ENCODE results near the gene HIPK2.
A peak's percentile ranks its signal among the peaks of the same experiment; 100 is the strongest.
"Not testable (repeated sequence)": the region's sequence is repeated elsewhere in the genome, so short reads cannot be mapped to it uniquely, and the experiment has no call there.

Gene HIPK2

DNA sequence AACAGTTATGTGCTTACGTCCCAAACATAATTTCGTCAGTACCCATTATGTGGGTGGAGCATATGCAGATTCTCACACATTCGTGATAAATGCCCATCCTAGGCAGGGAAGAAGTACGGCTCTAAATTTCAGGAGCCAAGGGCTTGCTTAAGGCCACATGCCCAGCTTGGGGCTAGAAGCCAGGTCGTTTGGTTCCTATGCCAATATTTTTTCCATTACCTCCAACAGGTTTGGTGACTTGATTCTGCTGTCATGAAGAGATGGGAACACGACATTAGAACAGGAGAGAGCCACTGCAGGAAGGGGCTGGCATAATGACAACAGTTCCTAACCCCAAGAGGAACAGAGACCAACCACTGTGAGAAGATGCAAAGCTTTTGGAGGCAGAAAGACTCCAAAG lies 85.1 kb downstream of the HIPK2 start:
- DNase-seq, result no peak

DNA sequence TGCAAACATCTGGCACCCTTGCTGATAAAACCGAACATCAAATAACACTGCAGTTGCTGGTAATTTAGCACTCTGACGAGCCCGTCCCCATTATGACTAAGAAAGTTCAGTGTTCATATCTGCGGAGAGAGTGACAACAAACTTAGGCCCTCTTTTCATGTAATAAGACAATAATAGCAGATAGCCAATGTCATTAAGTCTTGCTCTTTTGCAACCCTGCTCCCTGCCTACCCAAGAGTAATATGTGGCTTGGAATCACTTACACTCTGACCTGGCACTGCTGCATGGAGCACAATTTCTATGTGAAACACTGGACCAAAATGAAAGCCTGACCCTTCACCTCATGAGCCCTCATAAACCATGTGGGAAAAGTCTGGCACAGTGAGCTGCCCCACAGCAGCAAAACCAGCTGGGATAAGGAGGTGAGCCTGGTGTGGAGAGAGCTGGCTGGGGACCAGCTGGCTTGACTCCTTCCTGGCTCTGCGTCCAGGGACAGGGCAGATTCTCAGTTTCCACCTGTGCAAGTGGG lies 86.5 kb downstream of the HIPK2 start:
- peak; percentile 27 for DNase-seq

DNA sequence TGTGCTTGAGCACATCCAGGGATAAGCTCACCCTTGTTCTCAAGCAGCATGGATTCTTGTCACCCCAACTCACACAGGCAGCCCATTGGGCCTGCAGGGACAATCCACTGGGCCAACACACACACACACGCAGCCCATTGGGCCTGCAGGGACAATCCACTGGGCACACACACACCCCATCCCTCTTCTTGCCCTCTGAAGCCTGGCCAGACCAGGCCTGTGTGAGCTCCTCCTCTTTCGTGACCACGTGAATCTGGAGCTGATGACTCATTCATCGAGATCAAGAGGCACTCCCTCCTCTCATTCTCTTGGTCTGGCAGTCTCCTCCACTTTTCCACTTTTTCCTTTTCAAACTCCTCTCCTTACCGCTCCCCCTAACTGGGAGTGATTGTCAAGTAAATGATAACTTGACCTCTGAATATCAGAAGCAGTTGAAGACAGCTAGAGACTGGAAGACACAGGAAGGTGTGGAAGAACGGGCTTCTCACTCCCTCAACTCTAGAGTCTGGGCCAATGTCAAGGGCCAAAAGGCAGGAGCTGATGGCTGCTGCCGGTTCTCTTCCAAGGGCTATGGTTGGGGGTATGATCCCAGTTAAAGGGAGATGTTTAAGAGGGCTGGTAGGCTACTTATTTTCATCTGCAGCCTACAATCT lies 89.7 kb downstream of the HIPK2 start:
- peak; percentile 62 for DNase-seq

DNA sequence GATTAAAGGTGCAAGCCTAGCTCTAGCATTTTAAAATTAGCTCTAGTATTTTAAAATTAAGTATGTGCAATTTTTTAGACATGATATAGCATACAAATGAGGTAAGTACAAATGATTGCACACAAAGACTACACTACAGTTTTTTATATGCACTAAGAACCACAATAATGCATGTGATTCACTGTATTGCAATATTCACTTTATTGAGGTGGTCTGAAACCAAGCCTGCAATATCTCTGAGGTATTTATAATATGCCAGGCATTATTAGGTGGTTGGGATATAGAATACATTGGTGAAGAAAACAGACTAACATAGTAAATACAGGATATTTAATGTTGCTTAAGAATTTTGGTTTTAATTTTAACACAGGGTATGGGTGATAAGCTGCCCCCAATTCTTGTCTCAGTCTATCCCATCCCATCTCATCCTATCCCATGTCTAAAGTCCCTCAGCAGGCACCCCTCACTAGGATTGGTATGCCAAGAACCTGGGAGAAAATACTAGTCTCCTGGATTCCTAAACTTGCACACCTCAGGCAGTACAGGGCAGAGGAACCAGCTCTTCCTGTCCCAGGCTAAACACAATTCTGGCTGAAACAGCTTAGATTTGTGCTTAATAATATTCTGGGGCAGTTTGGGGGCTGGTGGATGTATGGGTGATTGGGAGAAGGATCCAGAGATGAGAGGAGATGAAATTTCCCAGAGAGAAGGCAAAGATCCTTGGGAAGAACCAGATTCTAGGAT lies 90.4 kb downstream of the HIPK2 start:
- peak; percentile 66 for DNase-seq

DNA sequence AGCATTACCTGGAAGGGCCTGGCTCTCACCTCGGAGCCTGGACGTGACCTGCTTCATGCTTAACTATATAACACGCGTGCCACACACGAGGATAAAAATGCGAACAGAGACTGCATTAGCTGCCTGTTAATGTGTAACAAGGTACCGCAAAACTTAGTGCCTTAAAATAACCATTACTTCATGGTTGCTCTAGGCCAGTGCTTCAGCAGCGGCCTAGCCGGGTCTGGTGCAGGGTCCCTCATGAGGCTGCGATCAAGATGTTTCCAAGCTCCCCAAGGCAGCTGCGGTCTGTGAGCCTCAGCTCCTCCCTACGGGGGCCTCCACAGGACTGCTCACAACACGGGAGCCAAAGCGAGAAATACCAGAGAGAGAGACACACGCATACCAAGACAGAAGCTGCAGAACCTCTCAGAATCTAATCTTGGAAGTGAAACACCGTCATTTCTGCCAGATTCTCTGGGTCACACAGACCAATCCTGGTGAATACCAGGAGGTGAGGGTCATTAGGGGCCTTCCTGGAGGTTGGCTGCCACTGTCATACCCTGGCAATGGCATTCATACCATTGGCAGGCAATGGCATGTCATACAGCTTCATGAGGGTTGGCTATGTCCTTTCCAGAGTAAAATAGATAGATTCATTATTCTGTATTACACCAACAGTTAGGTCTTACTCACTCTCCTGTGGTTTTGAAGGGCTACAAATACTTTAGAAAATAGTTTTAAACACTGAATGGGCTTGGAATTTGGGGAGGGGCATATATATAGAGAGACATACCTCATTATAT lies 94.5 kb downstream of the HIPK2 start:
- DNase-seq, result peak; percentile 92

DNA sequence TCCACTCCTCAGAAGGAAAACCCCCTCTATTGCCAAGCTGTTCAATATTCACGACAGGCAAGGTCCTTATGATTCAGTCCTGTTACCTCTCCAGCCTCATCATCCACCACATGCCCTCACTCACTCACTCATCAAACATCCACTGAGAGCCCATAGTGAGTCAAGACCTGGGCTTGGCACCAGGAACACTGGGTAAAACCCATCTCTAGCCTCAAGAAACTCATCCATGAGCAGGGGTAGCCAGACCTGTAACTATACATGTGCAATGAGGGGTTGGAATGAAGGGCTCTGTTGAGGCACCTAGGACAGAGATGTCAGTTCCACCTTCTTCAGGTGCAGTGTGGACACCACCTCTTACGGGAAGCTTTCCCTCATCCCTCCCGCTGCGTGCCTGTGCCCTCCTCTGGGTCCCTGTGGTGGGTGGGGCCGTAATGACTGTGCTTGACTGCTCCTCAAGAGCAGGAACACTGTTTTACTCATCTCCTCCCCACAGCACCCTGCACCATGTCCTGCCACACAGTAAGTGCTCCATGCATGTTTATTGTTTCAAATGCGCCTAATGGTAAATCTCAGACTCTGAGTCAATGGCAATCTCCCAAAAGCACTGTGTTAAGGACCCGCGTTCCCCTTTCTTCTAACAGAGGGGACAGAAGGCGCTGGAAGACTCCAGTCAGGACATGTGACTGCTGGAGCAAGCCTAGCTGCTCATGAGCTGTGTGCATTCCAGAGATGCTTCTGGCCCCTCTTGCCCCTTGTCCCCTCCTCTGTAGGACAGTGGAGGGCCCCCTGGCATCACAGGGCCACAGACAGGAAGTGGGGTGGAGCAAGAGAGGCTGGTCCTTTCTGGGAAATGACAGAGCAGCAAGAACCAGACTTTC lies 95.4 kb downstream of the HIPK2 start:
- peak; percentile 94 for DNase-seq

DNA sequence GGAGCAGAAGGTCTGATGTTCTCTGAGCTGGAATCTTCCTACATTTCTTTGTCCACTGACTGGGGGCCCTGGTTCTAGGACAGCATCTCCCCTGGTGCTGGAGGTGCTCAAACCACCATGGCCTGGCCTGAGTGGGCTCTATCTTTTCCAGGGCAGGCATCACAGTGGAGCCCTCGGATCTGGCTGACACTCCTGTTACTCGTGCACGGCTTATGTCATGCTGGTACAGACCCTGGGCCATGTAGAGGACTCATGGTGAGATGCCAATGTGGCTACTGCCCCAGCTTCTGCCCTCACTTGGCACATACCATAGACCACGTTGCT lies 96.0 kb downstream of the HIPK2 start:
- DNase-seq, result no peak

DNA sequence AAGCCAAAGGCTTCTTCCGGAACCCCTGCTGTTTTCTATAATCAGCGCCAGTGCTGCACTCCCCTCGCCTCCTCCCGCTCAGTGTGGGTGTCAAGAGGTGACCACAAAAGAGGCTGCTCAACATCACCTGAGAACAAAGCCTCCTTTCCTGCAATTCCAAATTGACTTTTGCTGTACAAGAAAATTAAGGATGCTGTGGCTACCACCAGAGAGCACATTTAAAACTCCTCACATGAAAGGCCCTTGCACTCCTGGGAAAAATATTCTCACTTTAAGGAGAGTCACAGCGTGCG lies 96.4 kb downstream of the HIPK2 start:
- DNase-seq, result no peak

DNA sequence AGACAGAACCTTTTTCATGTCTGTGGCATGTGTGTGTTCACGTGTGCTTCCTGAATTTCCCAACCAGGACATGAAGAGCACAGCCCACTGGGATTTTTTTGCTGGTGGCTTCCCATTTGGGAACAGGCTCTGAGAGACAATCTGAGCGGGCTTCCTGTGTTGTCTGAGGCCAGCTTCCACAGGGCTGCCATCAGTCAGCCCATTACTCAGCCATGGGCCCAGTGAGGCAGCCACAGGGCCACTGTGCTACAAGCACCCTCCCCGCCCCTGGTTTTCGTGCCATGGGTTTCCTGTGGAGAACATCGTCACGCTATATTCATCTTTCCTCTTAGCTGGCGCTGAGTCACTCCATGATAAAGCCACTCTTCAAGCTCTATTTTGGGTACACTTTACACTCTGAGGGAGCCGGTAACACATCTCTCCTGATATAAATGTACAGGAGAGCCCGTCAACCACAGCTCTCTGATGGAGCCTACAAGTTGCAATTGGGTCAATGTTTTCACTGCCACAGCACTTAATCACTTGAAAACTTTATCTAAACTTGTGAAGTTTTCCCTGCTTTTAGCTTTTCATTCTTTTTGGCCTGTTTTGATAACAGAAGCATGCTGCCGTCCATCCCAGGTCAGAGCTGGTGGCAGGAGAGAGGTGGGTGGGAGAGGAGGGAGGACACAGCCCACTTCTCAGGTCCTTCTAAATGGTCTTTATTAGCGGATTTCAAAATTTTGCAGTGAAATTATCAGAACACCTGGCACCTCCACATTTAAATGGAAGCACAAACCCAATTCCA lies 96.9 kb downstream of the HIPK2 start:
- DNase-seq, result peak; percentile 99

DNA sequence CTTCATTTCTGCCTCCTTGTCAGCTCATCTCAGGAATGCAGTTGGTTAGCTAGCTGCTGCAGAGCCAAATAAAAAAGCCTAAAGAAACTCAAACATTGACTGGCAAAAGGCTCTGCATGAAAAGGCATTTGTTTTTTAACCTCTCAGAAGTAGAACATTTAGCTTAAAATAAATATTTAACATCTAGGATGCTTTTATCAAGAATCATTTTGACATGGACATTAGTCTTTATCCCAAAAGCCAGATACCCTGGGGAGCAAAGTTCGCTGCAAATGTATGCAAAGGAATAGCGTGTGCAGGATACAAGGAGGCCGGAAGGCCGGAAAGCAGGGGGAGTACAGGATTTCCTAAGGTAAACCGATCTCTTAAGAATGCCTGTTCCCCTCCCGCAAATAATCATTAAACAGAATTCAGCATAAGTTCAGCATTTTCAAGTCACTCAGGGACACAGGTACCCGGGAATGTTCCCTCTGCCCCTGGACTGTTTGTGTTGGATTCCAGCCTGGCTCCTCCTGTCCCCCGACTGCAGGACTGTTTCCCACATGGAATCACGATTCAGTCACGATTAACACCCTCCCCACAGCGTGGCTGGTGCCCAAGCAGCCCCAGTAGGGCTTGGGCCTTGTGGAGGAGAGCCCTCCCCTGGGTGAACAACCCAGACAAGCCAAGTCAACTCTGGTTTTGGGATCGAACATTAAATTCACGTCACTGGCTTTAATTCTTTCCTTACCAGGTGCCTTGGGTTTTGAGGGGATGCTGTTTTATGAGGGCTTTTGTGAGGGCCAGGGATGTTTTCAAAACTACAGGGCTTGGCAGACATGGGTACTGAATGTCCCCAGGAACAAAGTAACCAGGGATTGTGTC lies 97.8 kb downstream of the HIPK2 start:
- peak; percentile 38 for DNase-seq

DNA sequence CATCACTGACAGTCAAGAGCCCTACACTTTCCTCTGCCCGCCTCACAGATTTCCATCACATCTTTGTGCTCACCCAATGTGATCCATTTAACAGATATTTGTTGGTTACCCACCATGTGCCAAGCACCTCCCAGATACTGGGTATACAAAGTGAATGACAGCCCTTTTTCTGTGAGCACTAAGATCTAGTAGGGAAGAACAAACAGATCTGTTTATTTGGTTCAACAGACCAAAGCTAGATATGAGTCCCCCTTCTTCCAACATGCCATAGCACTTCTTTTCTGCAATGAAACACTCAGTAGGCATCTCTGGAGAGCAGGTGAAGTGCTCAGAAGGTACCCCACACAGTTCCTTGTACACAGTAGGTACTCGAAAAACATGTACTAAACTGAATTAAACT lies 101.4 kb downstream of the HIPK2 start:
- no peak for DNase-seq

DNA sequence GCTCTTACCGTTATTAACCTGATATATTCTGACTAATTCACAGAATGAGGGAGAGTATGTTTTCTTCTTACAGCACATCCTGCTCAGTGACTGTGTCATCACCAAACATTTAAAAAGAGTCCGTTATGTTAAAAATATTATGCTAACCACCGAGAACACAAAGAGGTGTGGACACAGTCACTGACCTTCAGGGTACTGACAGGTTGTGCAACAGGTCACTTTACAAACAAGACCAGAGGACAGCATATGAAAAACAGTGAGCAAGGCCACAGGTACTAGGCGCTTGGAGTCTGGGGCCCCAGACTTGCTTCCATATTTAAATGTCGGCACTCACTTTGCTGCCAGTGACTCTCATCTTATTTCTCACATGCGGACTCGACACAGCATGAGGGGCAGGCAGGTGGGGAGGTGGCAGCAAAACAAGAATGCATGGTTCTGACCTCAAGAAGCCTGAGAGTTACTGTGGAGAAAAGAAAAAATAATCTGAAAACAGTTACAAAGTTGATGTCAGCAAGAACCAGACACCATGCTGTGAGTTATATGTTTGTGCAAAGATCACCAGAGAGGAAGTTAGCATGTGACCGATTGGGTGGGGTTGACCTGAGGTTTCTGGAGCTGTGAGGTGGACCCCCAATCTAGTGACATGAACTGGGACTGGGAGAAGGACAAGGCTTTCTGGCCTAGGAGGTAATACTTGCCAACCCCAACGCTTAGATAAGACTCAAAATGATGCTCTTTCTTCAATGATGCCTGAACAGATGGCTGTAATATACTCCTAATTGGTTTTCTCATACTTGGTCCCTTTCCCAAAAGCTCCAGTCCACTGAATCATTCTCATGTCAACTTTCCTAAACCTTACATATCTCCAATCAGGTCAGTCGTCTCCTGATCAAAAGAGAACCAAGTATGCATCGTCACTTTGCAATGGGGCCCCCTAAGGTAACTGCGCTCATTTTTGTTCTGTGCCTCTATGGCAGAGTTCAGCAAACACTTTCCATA lies 102.4 kb downstream of the HIPK2 start:
- DNase-seq, result peak; percentile 63

DNA sequence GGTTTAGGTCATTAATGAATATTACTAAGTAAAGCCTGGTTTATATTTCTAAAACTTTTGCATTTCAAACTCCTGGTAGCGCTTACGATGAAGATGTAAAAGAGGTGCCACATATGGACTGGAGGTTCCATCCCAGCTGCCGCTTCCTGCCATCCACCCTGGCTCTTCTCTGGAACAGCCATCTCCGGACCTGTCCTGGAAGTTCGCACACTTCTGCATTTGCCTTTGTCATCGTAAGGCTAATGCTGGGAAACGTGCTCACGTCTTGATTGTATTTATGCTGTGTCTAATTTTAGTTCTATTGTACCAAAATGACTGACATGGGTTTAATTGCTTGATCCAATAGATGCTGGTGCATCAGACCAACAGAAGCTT lies 103.1 kb downstream of the HIPK2 start:
- DNase-seq, result no peak

DNA sequence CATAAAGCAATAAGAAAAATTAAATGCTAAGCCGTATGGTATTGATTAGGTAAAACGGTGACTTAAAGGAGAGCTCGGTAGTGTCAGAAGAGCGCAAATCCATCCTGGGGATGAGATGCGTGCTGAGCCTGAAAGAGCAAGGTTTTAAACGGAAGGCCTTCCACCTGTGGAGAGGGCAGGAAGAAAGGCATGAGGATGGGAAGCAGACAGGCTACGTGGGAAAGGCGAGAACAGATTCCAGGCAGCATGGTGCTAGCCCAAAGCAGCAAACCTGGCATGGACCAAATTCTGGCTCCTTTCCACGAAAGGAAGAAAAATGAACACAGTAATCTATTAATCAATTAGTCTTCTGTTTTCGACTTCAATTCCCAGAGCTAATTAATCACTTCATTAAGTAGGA lies 103.5 kb downstream of the HIPK2 start:
- DNase-seq, result no peak

DNA sequence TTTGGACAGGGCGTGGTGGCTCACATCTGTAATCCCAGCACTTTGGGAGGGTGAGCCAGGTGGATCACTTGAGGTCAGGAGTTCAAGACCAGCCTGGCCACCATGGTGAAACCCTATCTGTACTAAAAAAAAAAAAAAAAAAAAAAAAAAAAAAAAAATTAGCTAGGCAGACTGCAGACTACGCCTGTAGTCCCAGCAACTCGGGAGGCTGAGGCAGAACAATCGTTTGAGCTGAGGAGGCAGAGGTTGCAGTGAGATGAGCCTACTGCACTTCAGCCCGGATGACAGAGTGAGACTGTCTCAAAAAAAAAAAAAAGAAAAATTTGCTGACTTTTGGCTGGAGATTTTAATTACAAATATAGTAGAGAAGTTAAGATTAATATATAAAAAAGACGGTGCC lies 104.0 kb downstream of the HIPK2 start:
- DNase-seq, result no peak

DNA sequence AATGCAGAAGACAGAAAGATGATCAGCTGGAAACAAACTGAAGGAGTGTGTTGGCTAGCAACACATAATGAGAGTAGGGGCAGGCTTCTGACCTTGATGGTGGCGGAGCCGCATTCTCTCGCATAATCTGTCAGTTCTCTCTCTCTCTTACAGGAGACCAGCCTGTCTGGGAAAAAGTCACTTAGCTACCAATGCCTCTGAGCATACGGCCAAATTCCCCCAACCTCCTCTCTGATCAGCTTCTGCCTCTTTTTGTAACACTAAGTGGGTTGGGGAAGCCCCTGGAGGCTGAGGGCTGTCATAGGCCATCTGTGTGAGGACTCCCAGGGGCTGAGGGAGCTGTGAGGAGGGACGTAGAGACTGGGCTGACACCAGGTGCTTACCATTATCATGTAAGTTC lies 104.6 kb downstream of the HIPK2 start:
- no peak for DNase-seq

DNA sequence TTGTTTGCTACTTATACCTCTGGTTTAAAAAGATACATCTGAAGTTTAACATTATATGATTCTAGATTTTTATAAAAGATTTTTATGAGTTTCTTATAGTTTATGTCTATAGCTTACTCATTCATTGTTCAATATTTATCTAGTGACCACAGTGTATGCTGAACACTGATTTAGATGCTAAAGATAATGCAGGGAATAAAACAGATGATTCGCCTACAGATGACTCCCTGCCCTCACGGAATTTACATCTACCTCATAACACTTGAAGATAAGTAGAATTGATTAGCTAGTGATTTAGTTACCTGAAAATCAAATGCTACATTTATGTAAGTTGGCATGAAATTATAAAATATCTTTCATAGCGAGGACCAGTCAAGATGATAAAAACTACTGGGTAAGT lies 105.8 kb downstream of the HIPK2 start:
- DNase-seq, result peak; percentile 36

DNA sequence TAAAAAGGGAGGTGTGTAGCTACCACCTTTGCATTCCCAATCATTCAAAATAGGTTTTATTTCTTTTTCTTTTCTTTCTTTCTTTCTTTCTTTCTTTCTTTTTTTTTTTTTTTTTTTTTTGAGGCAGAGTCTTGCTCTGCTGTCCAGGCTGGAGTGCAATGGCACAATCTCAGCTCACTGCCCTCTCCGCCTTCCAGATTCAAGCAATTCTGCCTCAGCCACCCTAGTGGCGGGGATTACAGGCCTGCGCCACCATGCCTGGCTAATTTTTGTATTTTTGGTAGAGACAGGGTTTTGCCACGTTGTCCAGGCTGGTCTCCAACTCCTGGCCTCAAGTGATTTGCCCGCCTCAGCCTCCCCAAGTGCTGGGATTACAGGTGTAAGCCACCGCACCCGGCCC lies 107.1 kb downstream of the HIPK2 start:
- not testable (repeated sequence) for DNase-seq

DNA sequence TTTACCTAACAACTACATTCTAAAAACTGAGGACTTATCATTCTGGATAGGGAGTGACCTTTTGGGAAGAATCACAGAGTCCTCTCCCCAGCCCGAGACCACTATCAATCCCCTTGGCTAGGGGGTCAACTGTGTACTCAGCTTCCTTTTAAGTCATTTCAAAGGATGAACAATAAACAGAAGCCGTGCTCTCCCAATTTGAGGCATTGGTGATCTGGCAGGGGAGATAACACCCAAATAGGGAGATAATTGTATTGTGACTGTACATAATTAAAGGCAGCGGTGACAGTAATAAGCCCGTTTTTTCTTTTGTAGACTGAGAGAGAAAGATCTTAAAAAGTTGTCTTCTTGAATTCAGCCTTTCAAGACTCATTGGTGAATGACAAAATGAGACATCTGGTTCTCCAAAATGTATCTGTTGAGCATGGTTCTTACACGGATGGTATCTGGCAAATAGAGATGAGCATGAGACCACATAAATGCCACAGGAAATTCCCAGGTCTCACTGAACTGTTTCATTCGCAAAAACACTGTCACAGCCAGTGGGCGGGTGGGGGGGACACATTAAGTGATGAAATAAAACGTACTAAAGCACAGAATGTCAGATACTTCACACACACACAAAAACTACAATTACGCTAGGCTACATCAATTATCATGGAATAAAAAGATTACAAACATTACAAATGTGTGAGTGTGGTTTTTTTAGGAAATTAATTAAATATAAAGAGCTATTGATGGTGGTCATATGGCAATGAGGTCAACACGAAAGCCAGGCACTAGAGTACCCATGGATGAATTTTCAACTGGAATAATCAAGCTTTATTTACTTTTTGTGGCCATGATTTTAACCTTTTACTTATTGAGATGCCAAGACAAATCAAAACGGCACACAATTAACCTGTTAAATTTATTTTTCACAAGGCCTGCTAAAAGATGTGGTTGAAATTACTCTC lies 108.4 kb downstream of the HIPK2 start:
- no peak for DNase-seq
